ENCODE measurements around the gene LMAN2L.

LMAN2L gene

GRCh38 chr2:96739633-96740428 is at the start of gene LMAN2L:
Gene LMAN2L (minus strand): TSS chr2:96740064. CDS start chr2:96740040, 24 bp downstream.
- peak; percentile 98 for DNase-seq

- DNase-seq: no peak
Observed at GRCh38 chr2:96789245-96789617, 49.4 kb upstream of the LMAN2L start.

- DNase-seq: no peak
Observed at GRCh38 chr2:96788442-96789244, 48.8 kb upstream of the LMAN2L start.

GRCh38 chr2:96787411-96787810 is 47.5 kb upstream of the LMAN2L start:
- no peak for DNase-seq

- no peak for DNase-seq
Observed at GRCh38 chr2:96783388-96783787, 43.5 kb upstream of the LMAN2L start.

- DNase-seq: no peak
Observed at GRCh38 chr2:96775160-96775559, 35.3 kb upstream of the LMAN2L start.

- peak; percentile 88 for DNase-seq
Observed at GRCh38 chr2:96773922-96774321, 34.1 kb upstream of the LMAN2L start.

GRCh38 chr2:96772903-96773671 is 33.2 kb upstream of the LMAN2L start:
- no peak for DNase-seq

GRCh38 chr2:96771796-96772618 is 32.1 kb upstream of the LMAN2L start:
- DNase-seq: no peak

- no peak for DNase-seq
Observed at GRCh38 chr2:96770442-96771202, 30.8 kb upstream of the LMAN2L start.

- DNase-seq: no peak
Observed at GRCh38 chr2:96769814-96770213, 29.9 kb upstream of the LMAN2L start.

- no peak for DNase-seq
Observed at GRCh38 chr2:96768083-96768561, 28.3 kb upstream of the LMAN2L start.

GRCh38 chr2:96767135-96767871 is 27.4 kb upstream of the LMAN2L start:
- DNase-seq: no peak

GRCh38 chr2:96764253-96764637 is 24.4 kb upstream of the LMAN2L start:
- peak; percentile 87 for DNase-seq

GRCh38 chr2:96763511-96764252 is 23.8 kb upstream of the LMAN2L start:
- peak; percentile 84 for DNase-seq

- peak; percentile 45 for DNase-seq
Observed at GRCh38 chr2:96762529-96763311, 22.9 kb upstream of the LMAN2L start.

- DNase-seq: peak; percentile 68
Observed at GRCh38 chr2:96760986-96761832, 21.3 kb upstream of the LMAN2L start.
